NCI-H82 treated with DMSO at 0.1 percent for 48 hours (cell line): ENCODE measurements around the gene CASP14.
"Not testable (repeated sequence)": the region's sequence is repeated elsewhere in the genome, so short reads cannot be mapped to it uniquely, and the experiment has no call there.

ENCODE experiments used
- DNase-seq: peaks from one replicate; lab custom pipeline; 2025; ENCODE audit not compliant: unreplicated experiment; lab: John Stamatoyannopoulos, UW

The CASP14 gene

GRCh38 chr19:15048885-15049541, at the start of gene CASP14:
Gene CASP14 (plus strand): TSS chr19:15049480. CDS start chr19:15052252, 2,772 bp downstream.
- no peak for DNase-seq

GRCh38 chr19:15008308-15008707, 41.0 kb upstream of the CASP14 start:
- no peak for DNase-seq

- no peak for DNase-seq
Observed at GRCh38 chr19:15010501-15011300, 38.6 kb upstream of the CASP14 start.

GRCh38 chr19:15014579-15014978, 34.7 kb upstream of the CASP14 start:
- DNase-seq: no peak

GRCh38 chr19:15015946-15016542, 33.2 kb upstream of the CASP14 start:
- no peak for DNase-seq

- DNase-seq: not testable (repeated sequence)
Observed at GRCh38 chr19:15018836-15019235, 30.4 kb upstream of the CASP14 start.

GRCh38 chr19:15021286-15022007, 27.8 kb upstream of the CASP14 start:
- DNase-seq: no peak

- no peak for DNase-seq
Observed at GRCh38 chr19:15022752-15023151, 26.5 kb upstream of the CASP14 start.

GRCh38 chr19:15025217-15025616, 24.1 kb upstream of the CASP14 start:
- DNase-seq: no peak

- no peak for DNase-seq
Observed at GRCh38 chr19:15028490-15028889, 20.8 kb upstream of the CASP14 start.

- DNase-seq: no peak
Observed at GRCh38 chr19:15031675-15032074, 17.6 kb upstream of the CASP14 start.

- no peak for DNase-seq
Observed at GRCh38 chr19:15035795-15036311, 13.4 kb upstream of the CASP14 start.

GRCh38 chr19:15037586-15037985, 11.7 kb upstream of the CASP14 start:
- DNase-seq: no peak

GRCh38 chr19:15038294-15038693, 11.0 kb upstream of the CASP14 start:
- DNase-seq: no peak

GRCh38 chr19:15042003-15042402, 7.3 kb upstream of the CASP14 start:
- no peak for DNase-seq

- no peak for DNase-seq
Observed at GRCh38 chr19:15042826-15043225, 6.5 kb upstream of the CASP14 start.

- DNase-seq: no peak
Observed at GRCh38 chr19:15045506-15045905, 3.8 kb upstream of the CASP14 start.

- DNase-seq: no peak
Observed at GRCh38 chr19:15047680-15048079, 1.6 kb upstream of the CASP14 start.

- DNase-seq: no peak
Observed at GRCh38 chr19:15048128-15048527, 1.2 kb upstream of the CASP14 start.

GRCh38 chr19:15050639-15051038, 1.4 kb downstream of the CASP14 start:
- DNase-seq: no peak

GRCh38 chr19:15062036-15062435, 12.8 kb downstream of the CASP14 start:
- DNase-seq: no peak
